Activated CD8-positive, alpha-beta T cell treated with anti-CD3 and anti-CD28 coated beads for 36 hours (primary cell): Measurements from ENCODE around the gene BRME1. TPM values are rescaled to one million over a fixed set of nuclear protein-coding genes. Genes with fewer than 3 reads are reported as not detected.
"Not testable (repeated sequence)": the region's sequence is repeated elsewhere in the genome, so short reads cannot be mapped to it uniquely, and the experiment has no call there.

ENCODE experiments used
- ATAC-seq: fragments of 200-7000 bp; cut with Tn5 transposase; one replicate; pipeline ENCODE4 v1.10.0; 2021; ENCODE audit warnings: mild to moderate bottlenecking, moderate library complexity
- CTCF ChIA-PET: fragments of 350-600 bp; sonication (Branson Sonifier 250); formaldehyde crosslinking; loops from one replicate; lab custom pipeline; 2021; ENCODE audit warnings: antibody characterized with exemption; lab: Charles Lee
- POLR2A ChIA-PET: fragments of 350-600 bp; sonication (Branson Sonifier 250); formaldehyde crosslinking; loops from one replicate; lab custom pipeline; 2021; ENCODE audit warnings: antibody characterized with exemption; lab: Charles Lee
- DNase-seq: peaks from one replicate; pipeline ENCODE4 v3.0.0-alpha.2; 2020
- H3K27ac Mint-ChIP-seq: one replicate; pipeline ENCODE4 v1.8.0; 2021; ENCODE audit warnings: mild to moderate bottlenecking, mixed read lengths
- H3K27me3 Mint-ChIP-seq: one replicate; pipeline ENCODE4 v1.8.0; 2021; ENCODE audit warnings: mixed read lengths
- H3K36me3 Mint-ChIP-seq: one replicate; pipeline ENCODE4 v1.8.0; 2021; ENCODE audit warnings: low read depth, mixed read lengths
- H3K4me1 Mint-ChIP-seq: one replicate; pipeline ENCODE4 v1.8.0; 2021; ENCODE audit warnings: low read depth, mixed read lengths
- H3K4me3 Mint-ChIP-seq: one replicate; pipeline ENCODE4 v1.8.0; 2021; ENCODE audit warnings: mild to moderate bottlenecking, moderate library complexity, mixed read lengths
- H3K9me3 Mint-ChIP-seq: one replicate; pipeline ENCODE4 v1.8.0; 2021; ENCODE audit warnings: mixed read lengths
- intact Hi-C: fragments of 100-400 bp; cut with micrococcal nuclease; formaldehyde crosslinking; loops from one replicate; pipeline ENCODE4 v1.10.0; 2022
- total RNA-seq, 2 experiments: library from RNA; stranded (reverse); gene quantifications; one replicate each; pipeline ENCODE4 v1.2.3, GENCODE V29; 2021
- TF ChIP-seq, protein P1 (sequence below): fragments of 200-600 bp; IDR thresholded peaks from one replicate; pipeline ENCODE4 v1.8.0; 2022; ENCODE audit warnings: antibody characterized with exemption, mild to moderate bottlenecking

The BRME1 gene
- total RNA-seq, 2 experiments from 2014 or later: 3.6 to 5.2 TPM

DNA sequence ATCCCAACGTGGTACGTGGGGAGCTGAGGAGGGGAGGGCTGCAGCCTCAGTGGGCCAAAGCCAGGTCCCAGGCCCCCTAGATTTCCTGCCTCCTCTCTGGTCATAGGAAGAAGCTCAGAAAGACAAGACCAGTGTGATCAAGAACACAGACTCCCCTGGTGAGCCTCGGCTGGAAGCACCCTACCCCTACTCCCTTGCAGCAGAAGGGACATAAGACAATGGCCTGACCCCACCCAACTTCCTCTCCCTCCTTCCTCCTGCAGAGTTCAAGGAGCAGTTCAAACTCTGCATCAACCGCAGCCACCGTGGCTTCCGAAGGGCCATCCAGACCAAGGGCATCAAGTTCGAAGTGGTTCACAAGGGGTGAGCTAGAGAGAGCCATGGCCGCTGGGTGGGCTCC lies 20.8 kb upstream of the BRME1 start:
- no peak for DNase-seq
- ChIA-PET CTCF (interaction anchor here (0.6 to 1.5 kb wide), 2 partner anchors 24 to 344 kb away, joined by 3 read pairs; no protein-coding TSS in a partner anchor), POLR2A (no interaction called here)
- Mint-ChIP-seq H3K4me1 (no peaks in the 10 kb centered on the region), H3K9me3 (no peaks in the 10 kb centered on the region), H3K36me3 (peaks cover 22% of the 10 kb centered on the region), H3K27me3 (no peaks in the 10 kb centered on the region), H3K27ac (no peak overlapping the region), H3K4me3 (no peak overlapping the region)
- intact Hi-C loops: no loop called here
- no peak for ATAC-seq
- TF ChIP-seq, protein P1, sequence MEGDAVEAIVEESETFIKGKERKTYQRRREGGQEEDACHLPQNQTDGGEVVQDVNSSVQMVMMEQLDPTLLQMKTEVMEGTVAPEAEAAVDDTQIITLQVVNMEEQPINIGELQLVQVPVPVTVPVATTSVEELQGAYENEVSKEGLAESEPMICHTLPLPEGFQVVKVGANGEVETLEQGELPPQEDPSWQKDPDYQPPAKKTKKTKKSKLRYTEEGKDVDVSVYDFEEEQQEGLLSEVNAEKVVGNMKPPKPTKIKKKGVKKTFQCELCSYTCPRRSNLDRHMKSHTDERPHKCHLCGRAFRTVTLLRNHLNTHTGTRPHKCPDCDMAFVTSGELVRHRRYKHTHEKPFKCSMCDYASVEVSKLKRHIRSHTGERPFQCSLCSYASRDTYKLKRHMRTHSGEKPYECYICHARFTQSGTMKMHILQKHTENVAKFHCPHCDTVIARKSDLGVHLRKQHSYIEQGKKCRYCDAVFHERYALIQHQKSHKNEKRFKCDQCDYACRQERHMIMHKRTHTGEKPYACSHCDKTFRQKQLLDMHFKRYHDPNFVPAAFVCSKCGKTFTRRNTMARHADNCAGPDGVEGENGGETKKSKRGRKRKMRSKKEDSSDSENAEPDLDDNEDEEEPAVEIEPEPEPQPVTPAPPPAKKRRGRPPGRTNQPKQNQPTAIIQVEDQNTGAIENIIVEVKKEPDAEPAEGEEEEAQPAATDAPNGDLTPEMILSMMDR: no peak

DNA sequence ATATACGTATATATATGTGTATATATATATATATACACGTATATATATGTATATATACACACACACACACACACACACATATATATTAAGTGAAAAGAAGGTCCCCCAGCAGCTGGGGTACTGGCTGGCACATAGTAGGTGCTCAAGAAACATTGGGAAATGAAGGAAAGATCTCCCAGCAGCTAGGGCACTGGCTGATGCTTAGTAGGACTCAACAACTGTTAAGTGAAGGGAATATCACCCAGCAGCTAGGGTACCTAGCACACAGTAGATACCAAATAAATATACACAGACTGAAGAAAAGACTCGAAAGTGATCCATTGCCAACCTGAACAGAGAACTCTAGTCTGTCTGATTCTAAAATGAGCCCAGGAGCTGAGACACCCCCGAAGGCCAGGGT lies 20.1 kb upstream of the BRME1 start:
- ChIA-PET CTCF (interaction anchor here (0.6 to 1.5 kb wide), 3 partner anchors 23 to 344 kb away, joined by 3 read pairs; no protein-coding TSS in a partner anchor), POLR2A (no interaction called here)
- intact Hi-C loops: no loop called here
- Mint-ChIP-seq H3K27me3 (no peaks in the 10 kb centered on the region), H3K4me1 (peaks cover under 1% of the 10 kb centered on the region), H3K27ac (no peak overlapping the region), H3K9me3 (peaks cover 2% of the 10 kb centered on the region), H3K4me3 (no peak overlapping the region), H3K36me3 (peaks cover 29% of the 10 kb centered on the region)
- no peak for ATAC-seq
- TF ChIP-seq, protein P1: no peak
- DNase-seq: no peak

DNA sequence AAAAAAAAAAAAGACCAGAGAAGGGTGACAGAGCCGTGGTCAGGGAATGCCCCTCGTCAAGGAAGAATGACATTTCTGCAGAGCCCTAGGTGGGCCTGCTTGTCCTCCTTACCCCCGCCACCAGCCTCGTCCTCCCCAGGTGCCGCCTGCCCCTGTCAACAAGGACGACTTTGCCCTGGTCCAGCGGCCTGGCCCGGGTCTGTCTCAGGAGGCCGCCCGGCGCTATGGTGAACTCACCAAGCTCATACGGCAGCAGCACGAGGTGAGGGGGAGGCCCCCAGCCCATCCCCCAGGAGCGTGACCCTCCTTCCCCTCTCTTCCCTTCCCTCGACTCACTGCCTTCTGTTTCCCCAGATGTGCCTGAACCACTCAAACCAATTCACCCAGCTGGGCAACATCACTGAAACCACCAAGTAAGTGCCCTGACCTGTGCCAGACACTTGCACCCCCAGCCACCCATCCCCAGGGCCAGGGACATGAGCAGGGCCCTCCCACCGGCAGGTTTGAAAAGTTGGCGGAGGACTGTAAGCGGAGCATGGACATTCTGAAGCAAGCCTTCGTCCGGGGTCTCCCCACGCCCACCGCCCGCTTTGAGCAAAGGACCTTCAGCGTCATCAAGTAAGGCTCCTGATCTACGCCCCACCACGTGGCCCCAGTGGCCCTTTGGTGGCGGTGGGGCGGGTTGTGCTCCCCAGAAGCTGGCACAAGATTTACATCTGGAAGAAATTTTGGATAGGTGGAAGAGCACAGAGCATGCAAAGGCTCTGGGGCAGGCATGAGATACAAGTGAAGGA lies 17.5 kb upstream of the BRME1 start:
- Mint-ChIP-seq H3K9me3 (peaks cover 5% of the 10 kb centered on the region), H3K27ac (no peak overlapping the region), H3K27me3 (no peaks in the 10 kb centered on the region), H3K4me3 (no peak overlapping the region), H3K36me3 (peaks cover 37% of the 10 kb centered on the region), H3K4me1 (peaks cover 2% of the 10 kb centered on the region)
- TF ChIP-seq, protein P1: no peak
- intact Hi-C loops: no loop called here
- DNase-seq (no peak), ATAC-seq (no peak)
- POLR2A ChIA-PET: no interaction called here
- CTCF ChIA-PET: no interaction called here

DNA sequence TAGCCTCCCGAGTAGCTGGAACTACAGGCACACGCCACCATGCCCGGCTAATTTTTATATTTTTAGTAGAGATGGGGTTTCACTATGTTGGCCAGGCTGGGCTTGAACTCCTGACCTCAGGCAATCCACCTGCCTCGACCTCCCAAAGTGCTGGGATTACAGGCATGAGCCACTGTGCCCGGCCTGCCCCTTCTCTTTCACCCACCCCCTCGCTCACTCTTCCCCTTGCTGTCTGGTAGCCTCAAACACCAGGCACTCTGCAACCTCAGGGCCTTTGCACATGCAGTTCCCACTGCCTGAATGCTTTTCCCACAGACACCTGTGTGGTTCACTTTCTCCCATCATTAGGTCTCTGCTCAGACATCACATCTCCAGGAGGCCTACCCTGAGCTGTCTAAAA lies 16.2 kb upstream of the BRME1 start:
- H3K27me3 Mint-ChIP-seq, H3K4me1 Mint-ChIP-seq, H3K27ac Mint-ChIP-seq, ATAC-seq, intact Hi-C loops, H3K9me3 Mint-ChIP-seq, H3K4me3 Mint-ChIP-seq, DNase-seq: not testable (repeated sequence)
- CTCF ChIA-PET: interaction anchor here (0.7 to 1.4 kb wide), 2 partner anchors 19 to 137 kb away, joined by 3 read pairs; no protein-coding TSS in a partner anchor
- H3K36me3 Mint-ChIP-seq: peaks cover 39% of the 10 kb centered on the region
- POLR2A ChIA-PET: interaction anchor here (1.4 kb wide), 1 partner anchor 130 kb away, joined by 3 read pairs; no protein-coding TSS in a partner anchor

DNA sequence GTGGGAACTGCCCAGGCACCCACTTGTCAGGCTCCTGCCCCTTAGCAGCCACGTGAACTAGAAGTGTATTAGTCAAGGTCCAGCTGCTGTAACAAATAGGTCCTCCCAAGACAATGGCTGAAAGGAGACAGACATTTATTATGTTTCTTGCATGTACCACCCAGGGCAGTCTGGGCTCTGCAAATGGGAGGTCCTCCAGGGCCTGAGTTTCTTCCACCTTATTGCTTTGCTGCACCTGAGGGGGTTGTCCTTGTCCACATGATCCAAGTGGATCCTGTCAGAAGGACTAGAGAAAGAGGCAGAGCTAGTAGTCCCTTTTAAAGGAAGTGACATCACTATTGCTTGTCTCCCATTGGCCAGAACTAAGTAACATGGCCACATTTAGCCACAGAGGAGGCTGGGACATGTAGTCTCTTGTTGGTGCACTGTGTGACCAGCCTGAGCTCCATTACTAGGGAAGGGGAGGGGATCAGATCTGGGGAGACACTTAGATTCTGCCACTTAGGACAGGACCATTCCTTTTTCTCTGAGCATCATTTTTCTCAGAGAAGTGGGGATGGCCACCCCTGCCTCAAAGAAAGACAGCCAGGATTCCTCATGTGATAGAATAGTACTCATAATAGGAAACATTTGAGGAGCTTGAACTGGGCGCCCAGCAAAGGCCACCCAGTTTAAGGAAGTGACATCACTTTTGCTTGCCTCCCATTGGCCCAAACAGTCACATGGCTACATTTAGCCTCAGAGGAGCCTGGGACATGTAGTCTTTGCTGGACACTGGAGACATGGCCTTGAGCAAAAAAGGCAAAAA lies 15.2 kb upstream of the BRME1 start:
- intact Hi-C loops: no loop called here
- H3K27ac Mint-ChIP-seq: peak overlapping the region; percentile 5

More for the DNA sequence above, 15.2 kb upstream of the BRME1 start:
- CTCF ChIA-PET: interaction anchor here (0.7 to 1.4 kb wide), 3 partner anchors 18 to 150 kb away, joined by 3 read pairs; no protein-coding TSS in a partner anchor
- POLR2A ChIA-PET: interaction anchor here (0.7 to 1.4 kb wide), 2 partner anchors 41 to 131 kb away, joined by 3 read pairs; no protein-coding TSS in a partner anchor
- H3K27me3 Mint-ChIP-seq: no peaks in the 10 kb centered on the region
- no peak overlapping the region for H3K4me3 Mint-ChIP-seq
- peaks cover 2% of the 10 kb centered on the region for H3K4me1 Mint-ChIP-seq
- TF ChIP-seq, protein P1: no peak
- peak; percentile 91 for ATAC-seq
- peaks cover 39% of the 10 kb centered on the region for H3K36me3 Mint-ChIP-seq
- peak; percentile 66 for DNase-seq
- H3K9me3 Mint-ChIP-seq: peaks cover 5% of the 10 kb centered on the region
